Measurements from ENCODE around the gene KCTD2.

KCTD2 gene

GRCh38 chr17:75081611-75082540, 34.9 kb downstream of the KCTD2 start:
- DNase-seq = no peak
- no peak for TF ChIP-seq CTCF (IDR thresholded peaks at IDR 0.05)
- Mint-ChIP-seq H3K36me3 (ENCODE audit: low read depth) (no peaks in the 10 kb centered on the region), H3K9me3 (no peaks in the 10 kb centered on the region), H3K4me3 (no peak overlapping the region), H3K27ac (no peak overlapping the region), H3K27me3 (ENCODE audit: low read depth, poor library complexity) (peaks cover 11% of the 10 kb centered on the region), H3K4me1 (peaks cover 58% of the 10 kb centered on the region)

- DNase-seq = no peak
- Mint-ChIP-seq H3K36me3 (ENCODE audit: low read depth) (no peaks in the 10 kb centered on the region), H3K4me3 (no peak overlapping the region), H3K4me1 (peaks cover 63% of the 10 kb centered on the region), H3K27me3 (ENCODE audit: low read depth, poor library complexity) (peaks cover 11% of the 10 kb centered on the region), H3K9me3 (no peaks in the 10 kb centered on the region), H3K27ac (peak overlapping the region; percentile 37)
- TF ChIP-seq CTCF (IDR thresholded peaks at IDR 0.05) = no peak
Observed at GRCh38 chr17:75082683-75083082, 35.7 kb downstream of the KCTD2 start.

- DNase-seq = no peak
- Mint-ChIP-seq H3K27ac (peak overlapping the region; percentile 42), H3K4me3 (no peak overlapping the region), H3K36me3 (ENCODE audit: low read depth) (no peaks in the 10 kb centered on the region), H3K4me1 (peaks cover 57% of the 10 kb centered on the region), H3K9me3 (no peaks in the 10 kb centered on the region), H3K27me3 (ENCODE audit: low read depth, poor library complexity) (peaks cover 11% of the 10 kb centered on the region)
- TF ChIP-seq CTCF (IDR thresholded peaks at IDR 0.05) = no peak
Observed at GRCh38 chr17:75084039-75084660, 37.1 kb downstream of the KCTD2 start.

GRCh38 chr17:75086496-75087181, 39.6 kb downstream of the KCTD2 start:
- peaks cover 75% of the 10 kb centered on the region for H3K4me1 Mint-ChIP-seq

GRCh38 chr17:75087182-75087557, 40.1 kb downstream of the KCTD2 start:
- TF ChIP-seq CTCF (IDR thresholded peaks at IDR 0.05) = no peak
- Mint-ChIP-seq H3K27ac (peak overlapping the region; percentile 78), H3K4me1 (peaks cover 75% of the 10 kb centered on the region), H3K36me3 (ENCODE audit: low read depth) (no peaks in the 10 kb centered on the region), H3K9me3 (no peaks in the 10 kb centered on the region), H3K27me3 (ENCODE audit: low read depth, poor library complexity) (peaks cover 7% of the 10 kb centered on the region), H3K4me3 (peak overlapping the region; percentile 78)
- no peak for DNase-seq

More at GRCh38 chr17:75086496-75087181, 39.6 kb downstream of the KCTD2 start:
- TF ChIP-seq CTCF (IDR thresholded peaks at IDR 0.05) = no peak
- Mint-ChIP-seq H3K36me3 (ENCODE audit: low read depth) (no peaks in the 10 kb centered on the region), H3K4me3 (peak overlapping the region; percentile 78), H3K9me3 (no peaks in the 10 kb centered on the region), H3K27me3 (ENCODE audit: low read depth, poor library complexity) (peaks cover 11% of the 10 kb centered on the region), H3K27ac (peak overlapping the region; percentile 90)
- DNase-seq = no peak

All from nephron progenitor cell (in vitro differentiated cells).